DMS114 treated with DMSO at 0.1 percent for 48 hours (cell line): ENCODE data around the gene AMPD3.

Experiments used
- DNase-seq: peaks from one replicate; lab custom pipeline; 2025; ENCODE audit not compliant: unreplicated experiment; lab: John Stamatoyannopoulos, UW

The AMPD3 gene

DNA sequence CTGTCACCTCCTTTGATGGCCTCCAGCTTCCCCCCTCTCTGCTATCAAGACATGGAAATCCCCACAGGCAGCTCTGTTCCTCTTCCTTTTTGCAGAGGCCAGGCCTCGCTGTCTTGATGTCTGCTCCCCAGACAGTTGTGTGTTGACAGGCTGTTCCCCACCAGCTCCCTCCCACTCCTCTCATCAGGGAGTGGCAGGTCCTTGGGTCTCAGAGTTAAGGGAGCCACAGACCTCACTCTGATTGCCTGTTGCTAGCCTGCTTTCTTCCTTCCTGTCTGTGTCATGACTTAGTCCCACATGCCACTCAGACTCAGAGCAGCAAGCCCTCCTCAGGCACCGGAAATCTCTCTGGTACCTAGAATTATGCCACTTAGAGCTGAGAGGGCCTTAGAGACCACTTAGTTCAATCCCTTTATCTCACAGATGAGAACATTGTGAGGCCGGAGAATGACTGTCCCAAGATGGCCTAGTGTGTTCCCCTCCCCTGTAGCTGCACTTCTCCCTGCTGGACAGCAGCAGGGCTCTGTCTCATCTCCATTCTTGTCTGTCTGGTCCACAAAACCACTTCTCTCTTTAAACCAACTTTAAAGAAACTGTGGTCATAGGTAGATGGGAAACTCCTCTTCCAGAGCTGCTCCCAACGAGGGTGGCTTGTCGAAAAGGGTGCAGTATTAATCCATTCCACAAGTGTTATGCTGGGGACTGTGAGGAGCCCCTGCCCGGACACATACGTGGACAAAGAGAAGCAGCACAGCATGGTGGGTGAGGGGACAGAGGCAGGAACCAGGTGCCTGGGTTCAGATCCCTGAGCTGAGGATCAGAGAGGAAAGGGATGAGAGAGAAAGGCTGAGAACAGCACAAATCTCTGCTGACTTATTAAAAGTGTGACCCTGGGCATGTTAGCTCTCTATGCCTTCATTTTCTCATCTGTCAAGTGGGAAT lies 4.2 kb downstream of the AMPD3 start:
- no peak for DNase-seq

DNA sequence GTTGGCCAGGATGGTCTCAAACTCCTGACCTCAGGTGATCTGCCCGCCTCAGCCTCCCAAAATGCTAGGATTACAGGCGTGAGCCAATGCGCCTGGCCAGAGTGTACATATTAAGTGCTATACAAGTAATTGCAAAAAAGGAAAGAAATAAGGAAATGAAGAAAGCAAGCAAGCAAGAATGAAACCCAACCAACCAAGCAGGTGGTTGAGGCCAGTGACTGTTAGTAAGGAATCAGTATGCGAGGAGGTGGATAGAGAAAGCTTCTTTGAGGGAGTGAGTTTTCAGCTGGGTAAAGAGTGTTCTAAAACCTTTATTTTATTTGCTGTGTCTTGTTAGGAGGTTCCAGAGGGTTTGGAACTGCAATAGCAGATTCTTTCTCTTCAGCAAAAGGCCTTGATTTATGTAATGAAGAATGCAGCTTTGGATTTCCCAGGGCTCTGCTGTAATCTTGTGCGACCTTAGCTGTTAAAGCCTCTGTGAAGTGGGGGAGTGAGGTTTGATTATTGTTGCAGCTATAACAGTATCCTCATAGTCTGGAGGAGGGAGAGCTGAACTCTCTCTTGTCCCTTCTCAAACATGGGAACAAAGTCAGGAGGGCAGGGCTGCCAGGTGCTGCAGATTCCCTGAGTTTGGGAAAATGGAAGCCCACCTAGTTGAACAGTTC lies 5.7 kb downstream of the AMPD3 start:
- DNase-seq, result no peak

DNA sequence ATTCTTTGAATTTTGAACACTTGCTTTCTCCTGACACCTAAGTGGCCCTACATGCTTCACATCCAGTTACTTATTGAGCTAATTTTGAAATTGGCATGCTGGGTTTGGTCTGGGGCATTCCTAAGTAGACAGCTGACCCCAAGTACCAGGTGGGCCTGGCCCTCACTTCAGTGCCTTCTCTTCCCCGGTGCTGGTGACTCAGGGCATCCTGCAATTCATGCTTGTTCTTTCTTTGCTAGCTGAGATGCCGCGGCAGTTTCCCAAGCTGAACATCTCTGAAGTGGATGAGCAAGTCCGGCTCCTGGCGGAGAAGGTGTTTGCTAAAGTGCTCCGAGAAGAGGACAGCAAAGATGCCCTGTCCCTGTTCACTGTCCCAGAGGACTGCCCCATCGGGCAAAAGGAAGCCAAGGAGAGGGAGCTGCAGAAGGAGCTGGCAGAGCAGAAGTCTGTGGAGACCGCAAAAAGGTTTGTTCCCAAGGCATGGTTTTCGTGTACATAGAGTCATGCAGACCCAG lies 6.3 kb downstream of the AMPD3 start:
- DNase-seq, result no peak

DNA sequence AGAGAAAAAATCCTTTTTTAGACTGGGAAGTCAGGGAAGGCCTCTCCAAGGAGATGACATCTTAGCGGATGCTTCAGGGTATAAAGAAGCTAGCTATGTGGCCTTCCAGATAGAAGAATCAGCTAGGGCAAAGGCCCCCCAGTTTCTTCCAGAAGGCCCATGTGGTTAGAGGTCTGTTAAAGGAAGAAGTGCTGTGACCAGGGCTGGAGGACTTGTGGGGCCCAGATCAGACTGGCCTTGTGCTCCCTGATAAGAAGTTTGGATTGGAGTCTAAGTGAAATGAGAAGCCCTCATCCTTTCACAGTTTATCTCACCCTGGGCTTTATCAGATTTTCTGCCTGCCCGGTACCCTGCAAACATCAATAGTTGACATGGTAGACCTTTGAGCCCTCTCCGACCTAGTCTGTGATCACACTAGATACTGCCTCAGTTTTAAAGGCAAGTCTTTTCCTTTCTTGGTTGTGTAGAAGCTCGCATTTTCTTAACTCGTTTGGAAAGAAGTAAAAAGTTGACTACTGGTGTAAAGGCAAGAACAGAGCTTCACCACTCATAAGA lies 7.8 kb downstream of the AMPD3 start:
- DNase-seq, result no peak

DNA sequence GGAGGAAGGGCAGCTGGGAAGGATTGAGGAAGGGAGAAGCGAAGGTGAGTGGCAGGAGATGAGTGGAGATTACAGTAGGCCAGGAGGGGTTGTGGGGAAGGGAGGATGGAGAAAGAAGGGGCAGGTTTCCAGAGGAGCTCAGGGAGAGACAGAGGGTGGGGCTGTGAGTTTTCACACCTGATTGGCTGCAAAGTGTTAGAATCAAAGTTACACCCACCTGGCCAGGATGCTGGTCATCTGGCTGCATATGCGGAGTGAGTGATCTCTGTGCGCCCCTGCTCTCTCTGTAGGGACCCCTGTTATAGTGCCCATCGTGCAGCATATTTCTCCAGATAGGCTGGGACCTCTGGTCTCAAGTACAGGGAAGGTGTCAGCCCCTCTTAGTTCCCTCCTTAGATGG lies 18.3 kb downstream of the AMPD3 start:
- no peak for DNase-seq

DNA sequence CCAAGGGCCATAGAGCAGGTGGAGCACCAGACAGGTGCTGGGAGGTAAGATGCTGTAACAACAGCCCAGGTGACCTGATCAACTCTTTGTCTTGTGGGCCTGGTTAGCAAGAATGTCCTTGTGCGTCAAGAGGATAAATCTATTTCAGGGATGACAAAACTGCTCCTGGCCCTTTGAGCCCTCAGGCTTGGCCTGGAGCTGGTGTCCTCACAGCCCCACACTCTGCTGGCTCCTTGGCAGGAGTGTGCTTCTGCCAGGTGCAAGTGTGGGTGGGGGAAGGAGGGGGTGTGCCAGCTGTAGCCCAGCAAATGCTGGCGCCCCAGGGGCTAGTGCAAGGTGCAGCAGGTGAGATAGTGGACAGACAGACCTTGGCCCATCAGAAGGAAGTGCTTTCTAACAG lies 19.5 kb downstream of the AMPD3 start:
- no peak for DNase-seq

DNA sequence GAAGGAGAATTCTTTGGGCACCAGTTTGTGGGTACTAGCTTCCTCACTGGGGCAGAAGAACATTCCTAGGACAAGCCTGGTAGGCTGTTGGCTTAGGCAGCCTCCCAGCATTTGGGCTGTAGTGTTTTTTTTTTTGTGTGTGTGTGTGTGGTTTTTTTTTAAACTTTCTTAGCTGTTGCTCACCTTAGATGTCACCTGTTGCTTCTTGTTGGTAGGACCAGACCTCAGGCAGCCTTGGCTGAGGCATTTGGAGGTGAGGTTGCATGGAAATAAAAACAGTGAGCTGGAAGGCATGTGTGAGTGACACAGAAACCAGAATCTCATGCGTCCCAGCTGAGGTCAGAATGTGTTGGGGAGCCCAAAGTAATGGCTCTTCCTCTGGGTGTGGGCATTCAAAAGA lies 21.3 kb downstream of the AMPD3 start:
- DNase-seq, result no peak

DNA sequence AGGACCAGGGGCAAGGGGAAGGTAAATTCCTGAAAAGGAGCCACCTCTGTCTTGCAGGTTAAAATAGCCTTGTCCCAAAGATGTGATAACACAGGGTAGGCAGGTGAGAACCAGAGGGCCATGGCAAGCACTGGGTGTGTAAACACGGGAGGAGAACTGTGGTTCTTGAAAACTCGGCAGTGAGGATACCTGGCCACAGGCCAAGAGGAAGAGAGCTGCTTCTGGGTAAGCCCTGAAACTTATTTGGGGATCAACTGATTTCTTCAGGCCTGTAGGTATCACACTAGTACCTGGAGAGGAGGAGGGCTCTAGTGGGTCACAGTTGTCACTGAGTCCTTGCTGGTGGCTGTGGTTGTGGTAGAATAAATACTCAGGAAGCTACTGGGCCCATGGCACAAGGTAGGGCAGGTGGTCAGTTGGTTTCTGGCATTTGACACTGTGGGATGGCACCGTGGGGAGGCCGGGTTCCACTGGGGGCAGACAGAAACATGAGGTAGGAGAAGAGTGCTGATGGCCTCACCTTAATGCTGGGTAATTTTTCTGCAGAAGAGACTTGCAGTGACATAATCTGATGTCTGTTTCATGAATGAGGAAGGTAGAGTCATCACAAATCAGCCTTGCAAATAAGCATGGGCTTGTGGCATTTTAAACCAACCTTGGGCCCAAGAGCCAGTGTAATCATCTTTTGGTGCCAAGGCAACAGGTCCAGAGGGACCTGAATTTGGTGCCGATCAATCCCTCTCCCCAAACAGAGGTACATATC lies 22.0 kb downstream of the AMPD3 start:
- no peak for DNase-seq

DNA sequence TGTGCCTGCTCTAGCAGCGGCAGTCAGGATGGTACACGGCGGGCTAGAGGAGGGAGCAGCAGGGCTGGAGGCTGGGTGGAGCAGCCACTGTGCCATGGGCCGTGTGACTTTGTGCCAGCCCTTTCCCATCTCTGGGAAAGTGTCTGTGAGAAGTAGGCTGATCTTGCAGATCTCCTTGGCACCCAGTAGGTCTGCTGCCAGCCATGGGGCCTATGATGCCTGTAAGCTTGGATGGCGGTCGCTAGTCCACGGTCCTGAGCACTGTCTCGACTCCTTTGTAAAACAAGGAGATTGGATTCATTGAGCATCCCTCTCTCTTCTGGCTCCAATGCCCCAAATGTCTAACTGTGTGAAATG lies 22.6 kb downstream of the AMPD3 start:
- no peak for DNase-seq

DNA sequence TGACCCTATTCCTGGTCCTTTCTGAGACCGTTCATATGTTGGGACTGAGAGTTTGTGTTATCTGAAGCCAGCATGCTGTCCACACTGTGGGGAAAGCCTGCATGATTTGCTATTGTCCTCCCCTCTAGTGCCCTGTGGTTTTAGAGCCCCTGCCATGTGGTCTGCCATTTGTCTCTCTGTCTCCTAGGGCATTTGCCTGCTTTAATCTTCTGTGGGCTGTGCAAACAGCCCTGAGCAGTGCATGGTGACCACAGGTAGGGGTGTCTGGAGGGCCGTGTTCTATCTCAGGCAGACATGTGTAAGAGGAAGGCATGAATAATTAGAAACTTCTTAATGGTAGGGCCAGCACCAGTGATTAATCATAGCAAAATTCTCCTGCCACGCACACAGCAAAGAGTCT lies 23.0 kb downstream of the AMPD3 start:
- DNase-seq, result no peak

DNA sequence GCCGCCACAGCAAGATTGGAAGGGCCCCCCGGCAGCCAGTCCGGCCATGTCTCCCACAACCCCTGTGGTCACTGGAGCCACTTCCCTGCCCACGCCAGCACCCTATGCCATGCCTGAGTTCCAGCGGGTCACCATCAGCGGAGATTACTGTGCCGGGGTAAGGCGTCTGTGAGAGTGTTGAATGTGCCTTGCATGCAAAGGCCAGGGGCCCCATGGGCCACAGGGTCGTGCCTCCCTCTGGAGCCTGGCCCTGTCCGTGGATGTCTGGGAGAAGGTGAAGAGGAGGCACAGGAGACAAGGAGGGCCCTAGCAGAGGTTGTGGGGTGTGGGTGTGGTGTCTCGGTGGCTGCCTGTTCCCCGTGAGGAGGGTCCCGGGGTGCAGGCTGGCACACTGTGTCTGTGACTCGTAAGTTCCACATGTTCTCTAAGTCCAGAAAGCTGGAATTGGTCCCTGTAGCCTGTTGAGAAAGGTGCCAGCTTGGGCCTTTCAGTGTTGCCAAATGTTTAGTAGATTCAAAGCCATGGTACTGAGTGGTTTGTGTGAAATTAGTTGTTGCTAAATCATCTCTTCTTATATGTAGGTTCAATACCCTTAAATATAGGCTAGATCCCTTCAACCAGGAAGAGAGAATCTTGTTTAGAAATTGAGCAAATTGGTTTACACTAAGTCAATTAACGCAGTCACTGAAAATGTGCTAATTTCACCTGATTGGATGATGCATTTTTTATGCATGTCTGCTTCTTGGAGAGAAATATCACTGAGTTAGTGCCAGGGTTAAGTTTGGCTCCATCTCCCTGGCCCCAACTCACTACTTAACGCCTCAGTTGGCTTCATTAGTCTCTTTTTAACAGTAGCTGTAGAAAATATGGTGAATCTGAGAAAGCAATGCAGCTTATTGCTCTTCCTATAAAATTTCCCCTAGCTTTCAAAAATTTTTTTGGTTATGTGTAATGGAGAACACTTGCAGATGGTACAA lies 23.8 kb downstream of the AMPD3 start:
- no peak for DNase-seq

DNA sequence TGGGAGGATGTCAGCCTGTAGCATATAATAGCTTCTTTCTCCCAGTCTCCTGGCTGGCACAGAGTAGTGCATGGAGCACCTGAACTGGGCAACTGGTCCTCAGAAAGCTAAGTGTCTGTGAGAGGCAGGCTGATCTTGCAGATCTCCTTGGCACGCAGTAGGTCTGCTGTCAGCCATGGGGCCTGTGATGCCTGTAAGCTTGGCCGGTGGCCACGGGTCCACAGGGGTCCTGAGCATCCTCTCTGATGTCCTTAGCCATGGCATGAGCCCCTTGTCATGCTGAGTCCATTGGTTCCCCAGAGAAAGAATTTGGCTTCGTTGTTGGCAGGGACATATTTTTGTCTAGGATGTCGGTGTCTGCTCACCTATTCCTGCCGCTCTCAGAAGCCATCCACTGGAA lies 25.0 kb downstream of the AMPD3 start:
- no peak for DNase-seq

DNA sequence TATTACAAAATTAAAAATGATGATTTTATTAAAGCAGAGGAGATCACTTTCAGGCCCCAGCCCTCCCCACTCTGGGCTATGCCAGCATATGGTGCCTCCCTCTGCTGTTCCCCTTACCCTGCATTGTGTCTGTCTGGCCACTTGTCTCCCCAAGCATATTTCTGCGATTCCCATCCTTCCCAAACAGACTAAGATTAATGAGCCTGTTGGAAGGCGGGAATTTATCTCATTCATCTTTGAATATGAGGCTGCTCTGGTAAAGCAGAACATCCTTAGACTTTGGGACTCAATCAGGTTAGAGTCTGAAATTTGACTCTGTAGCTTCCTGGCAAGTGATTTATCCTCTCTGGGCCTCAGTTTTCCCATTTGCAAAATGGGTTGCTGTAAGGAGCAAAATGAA lies 25.7 kb downstream of the AMPD3 start:
- no peak for DNase-seq

DNA sequence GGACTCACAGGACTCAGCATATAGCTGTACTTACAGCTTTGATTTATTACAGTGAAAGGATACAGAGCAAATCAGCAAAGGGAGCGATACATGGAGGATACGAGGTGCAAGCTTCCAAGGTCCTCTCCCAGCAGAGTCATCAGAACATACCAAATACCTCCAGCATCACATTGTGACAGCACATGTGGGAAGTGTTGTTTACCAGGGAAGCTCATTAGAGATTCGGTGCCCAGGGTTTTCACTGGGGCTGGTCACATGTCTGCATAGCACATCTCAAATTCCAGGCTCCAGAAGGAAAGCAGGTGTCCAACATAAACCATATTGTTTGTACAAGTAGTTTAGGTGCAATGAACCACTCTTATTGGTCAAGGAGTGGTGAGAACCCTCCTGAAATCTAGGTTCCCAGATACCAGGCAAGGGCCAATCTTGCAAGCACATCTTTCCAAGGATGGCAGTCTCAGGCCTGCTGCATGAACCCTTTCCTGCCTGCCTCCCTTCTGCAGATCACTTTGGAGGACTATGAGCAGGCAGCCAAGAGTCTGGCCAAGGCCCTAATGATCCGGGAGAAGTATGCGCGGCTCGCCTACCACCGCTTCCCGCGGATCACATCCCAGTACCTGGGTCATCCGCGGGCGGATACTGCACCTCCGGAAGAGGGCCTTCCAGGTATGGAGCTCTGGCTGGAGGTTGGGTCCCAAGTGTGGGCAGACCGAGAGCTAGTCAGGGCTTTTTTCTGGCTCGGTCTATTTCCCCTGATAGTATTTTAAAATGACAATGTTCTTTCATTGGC lies 26.7 kb downstream of the AMPD3 start:
- DNase-seq, result no peak

DNA sequence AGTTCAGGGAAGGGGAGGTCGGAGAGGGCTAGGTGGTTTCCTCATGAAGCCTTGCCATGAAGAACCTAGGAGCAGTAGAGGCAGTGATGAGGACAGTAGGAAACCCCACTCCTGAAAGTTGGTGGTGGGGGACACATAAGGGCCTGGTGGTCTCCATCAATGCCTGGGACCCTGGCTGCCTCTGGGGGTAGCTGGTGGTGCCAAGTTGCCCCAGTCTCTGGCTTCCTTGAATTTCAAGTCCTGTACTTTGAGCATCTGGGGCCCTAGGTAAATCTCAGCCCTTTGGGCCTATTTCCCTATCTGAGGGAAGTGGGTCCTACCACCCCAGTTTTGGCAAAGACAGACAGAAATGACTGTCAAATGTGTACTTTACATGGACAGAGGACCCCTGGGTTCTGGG lies 28.1 kb downstream of the AMPD3 start:
- no peak for DNase-seq

DNA sequence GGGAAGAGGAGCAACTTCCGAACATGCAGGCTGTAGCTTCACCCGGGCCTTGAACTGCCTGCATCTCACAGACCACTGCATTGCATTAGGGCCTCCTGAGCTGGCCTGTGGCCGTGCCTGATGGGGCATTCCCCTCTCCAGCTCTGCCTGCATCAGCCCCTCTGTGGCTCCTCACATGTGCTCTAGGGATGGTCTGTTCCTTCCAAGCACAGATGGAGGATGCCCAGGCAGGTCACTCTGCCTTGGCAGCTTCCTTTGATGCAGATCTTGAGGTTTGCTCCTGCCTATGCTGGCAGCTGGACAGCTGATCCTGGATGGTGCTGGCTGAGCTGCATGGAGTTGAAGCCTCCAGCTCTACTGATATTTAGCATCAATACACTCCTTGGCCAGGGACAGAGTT lies 28.5 kb downstream of the AMPD3 start:
- no peak for DNase-seq

DNA sequence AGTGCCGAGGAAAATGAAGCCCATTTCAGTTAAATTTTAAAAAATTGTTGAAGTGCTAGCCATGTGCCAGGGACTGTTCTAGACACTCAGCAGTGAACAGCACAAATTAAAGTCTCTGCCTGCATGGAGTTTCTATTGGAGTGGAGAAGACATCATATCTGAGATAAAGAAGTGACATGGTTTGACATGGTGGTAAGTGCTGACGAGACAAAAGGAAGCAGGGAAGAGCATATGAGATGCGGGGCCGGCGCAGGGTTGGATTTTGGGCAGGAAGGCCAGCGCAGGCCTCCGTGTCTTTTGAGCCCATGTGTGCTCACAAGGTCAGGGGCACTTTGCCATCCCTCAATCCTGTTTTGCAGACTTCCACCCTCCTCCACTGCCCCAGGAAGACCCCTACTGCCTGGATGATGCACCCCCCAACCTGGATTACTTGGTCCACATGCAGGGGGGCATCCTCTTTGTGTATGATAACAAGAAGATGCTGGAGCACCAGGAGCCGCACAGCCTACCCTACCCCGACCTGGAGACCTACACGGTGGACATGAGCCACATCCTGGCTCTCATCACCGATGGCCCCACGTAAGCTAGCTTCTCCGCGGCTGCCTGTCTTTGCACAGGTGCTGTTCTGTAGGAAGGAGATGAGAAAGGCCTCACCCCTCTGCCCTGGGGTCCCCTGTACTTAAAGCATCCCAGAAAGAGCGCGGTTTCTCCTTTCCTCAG lies 29.6 kb downstream of the AMPD3 start:
- DNase-seq, result no peak

DNA sequence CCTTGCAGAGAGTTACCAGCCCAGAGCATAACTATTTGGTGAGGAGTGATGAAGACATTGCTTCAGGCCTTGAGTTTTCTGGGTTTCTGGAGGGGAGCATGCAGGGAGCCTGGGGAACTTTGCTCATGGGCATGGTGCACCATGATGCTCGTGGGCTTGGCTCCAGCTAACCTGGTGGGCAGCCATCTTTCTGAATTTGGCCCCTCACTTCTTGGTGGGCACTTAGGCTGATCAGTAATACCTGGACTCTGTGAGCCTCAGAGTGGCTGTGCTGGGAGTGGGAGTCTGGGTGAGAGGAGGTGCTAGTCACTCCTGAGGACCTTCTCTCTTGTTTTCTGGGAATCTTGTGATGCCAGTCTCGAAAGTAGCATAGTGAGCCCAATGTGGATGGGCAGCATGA lies 30.6 kb downstream of the AMPD3 start:
- DNase-seq, result no peak
